ENCODE results near the gene CCDC175. TPM values are rescaled to one million over a fixed set of nuclear protein-coding genes. Genes with fewer than 3 reads are reported as not detected.

Gene CCDC175
- total RNA-seq, 1 experiment from 2014 or later, result 0.47 TPM

- no peak for DNase-seq (ENCODE audit: low spot score)
- TF ChIP-seq EZH2 (IDR thresholded peaks at IDR 0.05; ENCODE audit: borderline replicate concordance, low read depth, low read length, poor library complexity, severe bottlenecking), result no peak
- no peak for TF ChIP-seq CTCF (conservative IDR thresholded peaks at IDR 0.05; ENCODE audit: low read depth, low read length)
- intact Hi-C loops (cut with micrococcal nuclease; ENCODE audit: unreplicated experiment), result no loop called here
- no peaks in the 10 kb centered on the region for H3K27me3 ChIP-seq (replicated peaks; ENCODE audit: insufficient read depth, low read depth, low read length, poor library complexity)
- POLR2A ChIA-PET (ENCODE audit: low non-redundant PET), result no interaction called here
- no peaks in the 10 kb centered on the region for H3K9me3 ChIP-seq (ENCODE audit: low read depth, low read length, poor library complexity, severe bottlenecking)
- H3K36me3 ChIP-seq (ENCODE audit: insufficient read depth, low read length, poor library complexity, severe bottlenecking), result no peaks in the 10 kb centered on the region
- CTCF ChIA-PET, result no interaction called here
- BruUV-seq (replicated peaks), result no TSS peak
- no peaks in the 10 kb centered on the region for H3K4me1 ChIP-seq (ENCODE audit: insufficient read depth, low read length, poor library complexity, severe bottlenecking)
- no peak overlapping the region for H3K4me3 ChIP-seq (ENCODE audit: low read depth, low read length, poor library complexity, severe bottlenecking)
- H3K27ac ChIP-seq (ENCODE audit: low read depth, low read length, poor library complexity, severe bottlenecking), result no peak overlapping the region
Observed at GRCh38 chr14:59601056-59601455, 24.4 kb upstream of the CCDC175 start.

GRCh38 chr14:59600211-59600945 lies 23.8 kb upstream of the CCDC175 start:
- Histone ChIP-seq H3K27me3 (replicated peaks; ENCODE audit: insufficient read depth, low read depth, low read length, poor library complexity) (no peaks in the 10 kb centered on the region), H3K36me3 (ENCODE audit: insufficient read depth, low read length, poor library complexity, severe bottlenecking) (no peaks in the 10 kb centered on the region), H3K9me3 (ENCODE audit: low read depth, low read length, poor library complexity, severe bottlenecking) (no peaks in the 10 kb centered on the region), H3K4me3 (ENCODE audit: low read depth, low read length, poor library complexity, severe bottlenecking) (no peak overlapping the region), H3K27ac (ENCODE audit: low read depth, low read length, poor library complexity, severe bottlenecking) (no peak overlapping the region), H3K4me1 (ENCODE audit: insufficient read depth, low read length, poor library complexity, severe bottlenecking) (no peaks in the 10 kb centered on the region)
- TF ChIP-seq EZH2 (IDR thresholded peaks at IDR 0.05; ENCODE audit: borderline replicate concordance, low read depth, low read length, poor library complexity, severe bottlenecking) (no peak), CTCF (conservative IDR thresholded peaks at IDR 0.05; ENCODE audit: low read depth, low read length) (no peak)
- intact Hi-C loops (cut with micrococcal nuclease; ENCODE audit: unreplicated experiment), result no loop called here
- POLR2A ChIA-PET (ENCODE audit: low non-redundant PET), result interaction anchor here (0.6 kb wide), 1 partner anchor 1040 kb away, joined by 11 read pairs; no protein-coding TSS in a partner anchor
- DNase-seq (ENCODE audit: low spot score), result no peak
- CTCF ChIA-PET, result no interaction called here
- no TSS peak for BruUV-seq (replicated peaks)

GRCh38 chr14:59595071-59595470 lies 18.5 kb upstream of the CCDC175 start:
- POLR2A ChIA-PET (ENCODE audit: low non-redundant PET), result no interaction called here
- no TSS peak for BruUV-seq (replicated peaks)
- Histone ChIP-seq H3K4me3 (ENCODE audit: low read depth, low read length, poor library complexity, severe bottlenecking) (no peak overlapping the region), H3K27ac (ENCODE audit: low read depth, low read length, poor library complexity, severe bottlenecking) (no peak overlapping the region), H3K27me3 (replicated peaks; ENCODE audit: insufficient read depth, low read depth, low read length, poor library complexity) (no peaks in the 10 kb centered on the region), H3K36me3 (ENCODE audit: insufficient read depth, low read length, poor library complexity, severe bottlenecking) (no peaks in the 10 kb centered on the region), H3K9me3 (ENCODE audit: low read depth, low read length, poor library complexity, severe bottlenecking) (peaks cover 4% of the 10 kb centered on the region), H3K4me1 (ENCODE audit: insufficient read depth, low read length, poor library complexity, severe bottlenecking) (no peaks in the 10 kb centered on the region)
- intact Hi-C loops (cut with micrococcal nuclease; ENCODE audit: unreplicated experiment), result no loop called here
- CTCF ChIA-PET, result no interaction called here
- no peak for DNase-seq (ENCODE audit: low spot score)
- no peak for TF ChIP-seq EZH2 (IDR thresholded peaks at IDR 0.05; ENCODE audit: borderline replicate concordance, low read depth, low read length, poor library complexity, severe bottlenecking)

All from A673 (cell line).